ENCODE measurements around the gene SPAG8. TPM values are rescaled to one million over a fixed set of nuclear protein-coding genes. Genes with fewer than 3 reads are reported as not detected.

The SPAG8 gene
- total RNA-seq, 1 experiment from 2014 or later = 0.50 TPM

DNA sequence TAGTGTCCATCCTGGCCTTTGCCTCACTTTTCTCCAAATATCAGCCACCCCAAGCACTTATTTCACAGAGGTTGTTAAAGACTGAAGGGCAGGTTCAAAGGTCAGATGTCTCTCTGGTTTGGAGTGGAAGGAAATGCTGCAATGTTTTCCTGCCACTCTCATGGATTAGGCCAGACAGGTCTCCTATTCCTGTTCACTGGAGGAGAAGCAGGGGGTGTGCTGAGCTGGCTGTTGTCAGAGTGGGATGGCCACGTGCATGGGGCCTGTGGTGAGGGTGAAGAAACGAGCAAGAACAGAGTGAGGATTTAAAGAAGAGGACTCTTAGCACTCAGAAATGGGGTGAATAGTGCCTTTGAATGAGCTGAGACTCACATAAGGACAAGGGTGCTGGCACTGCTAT lies 23.7 kb upstream of the SPAG8 start:
- H3K36me3 Mint-ChIP-seq (ENCODE audit: insufficient read depth in 1 of 3, low read depth in 3 of 3) = no peaks in the 10 kb centered on the region; a peak in 1 of 7 replicates
- no peak overlapping the region for H2BK120ac ChIP-seq (ENCODE audit: low read depth, low read length, poor library complexity, severe bottlenecking)
- no peak overlapping the region for H3K56ac ChIP-seq (ENCODE audit: insufficient read length, low read depth, low read length)
- no peaks in the 10 kb centered on the region for H3K9me3 ChIP-seq (ENCODE audit: control insufficient read depth, low read depth, low read length)
- no peak overlapping the region for H3K4me2 ChIP-seq (ENCODE audit: insufficient read depth, insufficient read length, low read length)
- H2BK12ac ChIP-seq (ENCODE audit: insufficient read length, low read depth, low read length) = no peak overlapping the region
- no peaks in the 10 kb centered on the region for H3K27me3 ChIP-seq (ENCODE audit: insufficient read depth, low read length)
- peaks cover 22% of the 10 kb centered on the region for H3K27me3 Mint-ChIP-seq (ENCODE audit: low read depth)
- TF ChIP-seq, protein P1, sequence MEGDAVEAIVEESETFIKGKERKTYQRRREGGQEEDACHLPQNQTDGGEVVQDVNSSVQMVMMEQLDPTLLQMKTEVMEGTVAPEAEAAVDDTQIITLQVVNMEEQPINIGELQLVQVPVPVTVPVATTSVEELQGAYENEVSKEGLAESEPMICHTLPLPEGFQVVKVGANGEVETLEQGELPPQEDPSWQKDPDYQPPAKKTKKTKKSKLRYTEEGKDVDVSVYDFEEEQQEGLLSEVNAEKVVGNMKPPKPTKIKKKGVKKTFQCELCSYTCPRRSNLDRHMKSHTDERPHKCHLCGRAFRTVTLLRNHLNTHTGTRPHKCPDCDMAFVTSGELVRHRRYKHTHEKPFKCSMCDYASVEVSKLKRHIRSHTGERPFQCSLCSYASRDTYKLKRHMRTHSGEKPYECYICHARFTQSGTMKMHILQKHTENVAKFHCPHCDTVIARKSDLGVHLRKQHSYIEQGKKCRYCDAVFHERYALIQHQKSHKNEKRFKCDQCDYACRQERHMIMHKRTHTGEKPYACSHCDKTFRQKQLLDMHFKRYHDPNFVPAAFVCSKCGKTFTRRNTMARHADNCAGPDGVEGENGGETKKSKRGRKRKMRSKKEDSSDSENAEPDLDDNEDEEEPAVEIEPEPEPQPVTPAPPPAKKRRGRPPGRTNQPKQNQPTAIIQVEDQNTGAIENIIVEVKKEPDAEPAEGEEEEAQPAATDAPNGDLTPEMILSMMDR (conservative IDR thresholded peaks at IDR 0.05) = no peak
- no peak overlapping the region for H2BK5ac ChIP-seq (ENCODE audit: insufficient read length, low read length)
- no peak overlapping the region for H3K27ac ChIP-seq (ENCODE audit: insufficient read length, low read depth, low read length)
- H3K4me3 Mint-ChIP-seq = no peak overlapping the region
- H3K27ac Mint-ChIP-seq = no peak overlapping the region
- H4K20me1 ChIP-seq (ENCODE audit: control insufficient read depth, insufficient read depth, insufficient read length) = no peaks in the 10 kb centered on the region
- no peak overlapping the region for H2BK20ac ChIP-seq (ENCODE audit: low read depth, low read length, poor library complexity, severe bottlenecking)
- H3K23ac ChIP-seq (ENCODE audit: insufficient read length, low read depth, low read length) = no peak overlapping the region
- H4K5ac ChIP-seq (ENCODE audit: insufficient read length, low read depth, low read length) = no peak overlapping the region
- H3K9me3 Mint-ChIP-seq = no peaks in the 10 kb centered on the region
- H4K91ac ChIP-seq (ENCODE audit: insufficient read length, low read depth, low read length) = no peak overlapping the region
- peaks cover 12 to 20% of the 10 kb centered on the region in 2 experiments for H3K4me1 Mint-ChIP-seq
- no peaks in the 10 kb centered on the region for H3K79me1 ChIP-seq (ENCODE audit: insufficient read depth, low read depth, low read length, poor library complexity, severe bottlenecking)
- DNase-seq = no peak
- no peaks in the 10 kb centered on the region for H3K79me2 ChIP-seq (ENCODE audit: insufficient read depth, low read length)
- no peak overlapping the region for H3K4ac ChIP-seq (ENCODE audit: low read depth, low read length)
- no peaks in the 10 kb centered on the region for H3K23me2 ChIP-seq (ENCODE audit: insufficient read length, low read depth, low read length, poor library complexity, severe bottlenecking)
- no peak overlapping the region for H4K8ac ChIP-seq (replicated peaks; ENCODE audit: insufficient read length, low read depth, low read length)
- no peak overlapping the region for H3K14ac ChIP-seq (ENCODE audit: insufficient read depth, low read length)
- H3K18ac ChIP-seq (ENCODE audit: insufficient read length, low read depth, low read length) = no peak overlapping the region
- WGBS (ENCODE audit: extremely low coverage, insufficient read length, low lambda C conversion rate) = no CpG with 5 or more reads among the region's 2 CpGs
- H3K9ac ChIP-seq (ENCODE audit: extremely low read depth, insufficient read length, low read length) = no peak overlapping the region
- no peak overlapping the region for H2AFZ ChIP-seq (ENCODE audit: low read length)
- no peaks in the 10 kb centered on the region for H3K4me1 ChIP-seq (ENCODE audit: insufficient read depth, low read length)
- no peak overlapping the region for H3T11ph ChIP-seq (ENCODE audit: low read length)
- H2AK5ac ChIP-seq (ENCODE audit: insufficient read length, low read length) = no peak overlapping the region
- H2BK15ac ChIP-seq (ENCODE audit: low read depth, low read length) = no peak overlapping the region

Measured in H9 (cell line).